Neutrophil (primary cell): ENCODE data around the gene SERPINE1.

Experiments
- H3K27ac ChIP-seq: fragments of 200-600 bp; sonication (generic); 2 replicates; pipeline ENCODE4 v1.5.1; 2016; ENCODE audit warnings: mild to moderate bottlenecking, moderate library complexity
- H3K27me3 ChIP-seq: fragments of 200-600 bp; sonication (generic); 2 replicates; pipeline ENCODE4 v1.6.0; 2016; ENCODE audit warnings: mild to moderate bottlenecking
- H3K36me3 ChIP-seq: fragments of 200-600 bp; sonication (generic); 2 replicates; pipeline ENCODE4 v1.5.1; 2017
- H3K4me1 ChIP-seq, 2 experiments: fragments of 200-600 bp in 1 of 2; sonication (generic) in 1 of 2; 1 replicate in 1 of 2; 2 replicates in 1 of 2; pipeline versions ENCODE4 v1.5.1 to v1.6.1; 2013 to 2016; ENCODE audit warnings: low read depth in 1 of 2, low read length in 1 of 2, mild to moderate bottlenecking in 1 of 2, moderate library complexity in 1 of 2; ENCODE audit not compliant: control insufficient read depth in 1 of 2, insufficient read depth in 1 of 2
- H3K4me3 ChIP-seq, 2 experiments: fragments of 200-600 bp in 1 of 2; sonication (generic) in 1 of 2; 1 replicate in 1 of 2; 2 replicates in 1 of 2; pipeline ENCODE4 v1.5.1; 2013 to 2016; ENCODE audit warnings: low read depth in 1 of 2, low read length in 1 of 2, mild to moderate bottlenecking in 1 of 2, moderate library complexity in 1 of 2
- H3K9me3 ChIP-seq: fragments of 200-600 bp; sonication (generic); 2 replicates; pipeline ENCODE4 v1.5.1; 2016
- CTCF ChIP-seq: fragments of 200-600 bp; sonication (generic); IDR thresholded peaks from 2 replicates; pipeline ENCODE4 v1.5.1; 2016; ENCODE audit warnings: antibody characterized with exemption

The SERPINE1 gene

DNA sequence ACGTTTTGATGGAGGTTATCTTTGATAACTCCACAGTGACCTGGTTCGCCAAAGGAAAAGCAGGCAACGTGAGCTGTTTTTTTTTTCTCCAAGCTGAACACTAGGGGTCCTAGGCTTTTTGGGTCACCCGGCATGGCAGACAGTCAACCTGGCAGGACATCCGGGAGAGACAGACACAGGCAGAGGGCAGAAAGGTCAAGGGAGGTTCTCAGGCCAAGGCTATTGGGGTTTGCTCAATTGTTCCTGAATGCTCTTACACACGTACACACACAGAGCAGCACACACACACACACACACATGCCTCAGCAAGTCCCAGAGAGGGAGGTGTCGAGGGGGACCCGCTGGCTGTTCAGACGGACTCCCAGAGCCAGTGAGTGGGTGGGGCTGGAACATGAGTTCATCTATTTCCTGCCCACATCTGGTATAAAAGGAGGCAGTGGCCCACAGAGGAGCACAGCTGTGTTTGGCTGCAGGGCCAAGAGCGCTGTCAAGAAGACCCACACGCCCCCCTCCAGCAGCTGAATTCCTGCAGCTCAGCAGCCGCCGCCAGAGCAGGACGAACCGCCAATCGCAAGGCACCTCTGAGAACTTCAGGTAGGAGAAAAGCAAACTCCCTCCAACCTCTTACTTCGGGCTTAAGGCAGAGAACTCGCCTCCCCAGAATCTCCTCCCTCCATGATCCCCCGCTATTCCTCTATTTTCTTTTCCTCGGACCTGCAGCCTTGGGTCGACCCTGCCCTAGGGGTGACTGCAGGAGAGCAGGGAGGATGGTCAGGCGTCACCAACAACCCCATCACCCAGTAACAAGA lies at the start of gene SERPINE1:
Gene SERPINE1, plus strand, starts transcription at position 454 of the 809 bp plus-strand sequence. CDS start 1,290 bp downstream, outside the sequence.
- H3K27me3 ChIP-seq: peaks cover 74% of the 10 kb centered on the region
- no peaks in the 10 kb centered on the region for H3K9me3 ChIP-seq
- H3K27ac ChIP-seq: no peak within 1 kb of the TSS
- no peak for TF ChIP-seq CTCF
- H3K4me3 ChIP-seq: no peak within 1 kb of the TSS
- no peaks in the 10 kb centered on the region for H3K36me3 ChIP-seq
- H3K4me1 ChIP-seq: no peaks in the 10 kb centered on the region

DNA sequence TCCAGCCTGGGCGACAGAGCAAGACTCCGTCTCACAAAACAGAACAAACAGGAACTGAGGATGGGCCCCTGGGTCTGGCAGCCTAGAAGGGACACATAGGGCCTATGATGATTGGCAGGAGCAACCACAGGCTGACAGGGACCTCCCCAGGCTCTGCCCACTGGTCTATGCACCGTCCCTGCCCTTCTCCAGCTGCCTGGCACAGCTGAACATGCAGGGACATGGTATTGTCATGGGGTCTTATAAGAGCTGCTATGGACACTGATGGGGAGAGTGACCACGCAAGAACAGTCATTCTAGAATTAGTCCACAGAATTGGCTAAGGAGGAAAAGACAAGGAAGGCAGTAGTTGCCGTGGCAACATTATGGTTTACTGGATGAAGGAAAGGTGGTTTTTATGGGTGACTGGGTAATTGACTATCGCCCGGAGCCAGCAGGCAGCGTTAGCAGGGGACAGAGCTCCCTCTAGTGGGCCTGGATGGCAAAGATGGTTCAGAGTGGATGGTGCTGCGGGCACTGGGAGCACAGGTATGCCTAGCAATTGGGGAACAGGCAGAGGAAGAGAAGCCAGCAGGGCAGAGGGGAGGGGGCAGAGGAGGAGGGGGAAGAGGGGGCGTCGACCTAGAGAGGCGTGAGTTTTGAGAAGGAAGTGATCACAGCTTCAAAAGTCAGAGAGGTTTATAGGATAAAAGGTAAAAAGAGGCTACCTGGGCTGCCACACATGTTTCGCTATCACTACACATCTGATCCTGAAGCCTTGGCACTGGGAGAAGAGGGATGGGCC lies 49.4 kb upstream of the SERPINE1 start:
- peaks cover 0 to 10% of the 10 kb centered on the region in 2 experiments for H3K4me1 ChIP-seq
- no peak overlapping the region for H3K27ac ChIP-seq

DNA sequence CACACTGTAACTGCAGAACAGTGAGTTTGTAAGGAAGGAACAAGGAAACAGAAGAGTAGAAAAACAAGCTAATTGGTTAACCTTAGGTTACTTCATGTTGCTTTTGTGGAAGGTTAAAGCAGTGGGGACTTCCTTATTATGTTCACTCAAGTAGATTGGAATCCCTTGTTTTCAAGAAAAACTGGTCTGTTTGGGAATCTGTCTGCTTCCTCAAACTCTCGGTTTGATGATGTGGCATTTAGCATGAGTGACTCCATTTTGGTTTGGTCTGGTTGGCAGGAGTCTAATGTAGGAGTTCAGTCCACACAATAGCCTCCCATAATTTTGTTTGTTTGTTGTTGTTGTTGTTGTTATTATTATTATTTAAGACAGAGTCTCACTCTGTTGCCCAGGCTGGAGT lies 45.5 kb upstream of the SERPINE1 start:
- peaks cover 17% of the 10 kb centered on the region for H3K27me3 ChIP-seq
- H3K4me1 ChIP-seq: peaks cover 13 to 25% of the 10 kb centered on the region in 2 experiments
- no peaks in the 10 kb centered on the region for H3K9me3 ChIP-seq
- no peak for TF ChIP-seq CTCF
- no peak overlapping the region for H3K4me3 ChIP-seq
- H3K27ac ChIP-seq: no peak overlapping the region
- no peaks in the 10 kb centered on the region for H3K36me3 ChIP-seq

More for the DNA sequence above, 49.4 kb upstream of the SERPINE1 start:
- TF ChIP-seq CTCF: peak; percentile 74
- H3K36me3 ChIP-seq: no peaks in the 10 kb centered on the region
- H3K4me3 ChIP-seq: no peak overlapping the region
- H3K9me3 ChIP-seq: no peaks in the 10 kb centered on the region
- H3K27me3 ChIP-seq: peaks cover 43% of the 10 kb centered on the region

GRCh38 chr7:101084865-101085161 lies 42.1 kb upstream of the SERPINE1 start:
- H3K36me3 ChIP-seq: peaks cover 32% of the 10 kb centered on the region
- peak overlapping the region; percentile 85 to 86 for H3K4me3 ChIP-seq
- peaks cover 19 to 25% of the 10 kb centered on the region in 2 experiments for H3K4me1 ChIP-seq
- no peaks in the 10 kb centered on the region for H3K9me3 ChIP-seq
- H3K27ac ChIP-seq: peak overlapping the region; percentile 93
- no peak for TF ChIP-seq CTCF
- H3K27me3 ChIP-seq: no peaks in the 10 kb centered on the region

DNA sequence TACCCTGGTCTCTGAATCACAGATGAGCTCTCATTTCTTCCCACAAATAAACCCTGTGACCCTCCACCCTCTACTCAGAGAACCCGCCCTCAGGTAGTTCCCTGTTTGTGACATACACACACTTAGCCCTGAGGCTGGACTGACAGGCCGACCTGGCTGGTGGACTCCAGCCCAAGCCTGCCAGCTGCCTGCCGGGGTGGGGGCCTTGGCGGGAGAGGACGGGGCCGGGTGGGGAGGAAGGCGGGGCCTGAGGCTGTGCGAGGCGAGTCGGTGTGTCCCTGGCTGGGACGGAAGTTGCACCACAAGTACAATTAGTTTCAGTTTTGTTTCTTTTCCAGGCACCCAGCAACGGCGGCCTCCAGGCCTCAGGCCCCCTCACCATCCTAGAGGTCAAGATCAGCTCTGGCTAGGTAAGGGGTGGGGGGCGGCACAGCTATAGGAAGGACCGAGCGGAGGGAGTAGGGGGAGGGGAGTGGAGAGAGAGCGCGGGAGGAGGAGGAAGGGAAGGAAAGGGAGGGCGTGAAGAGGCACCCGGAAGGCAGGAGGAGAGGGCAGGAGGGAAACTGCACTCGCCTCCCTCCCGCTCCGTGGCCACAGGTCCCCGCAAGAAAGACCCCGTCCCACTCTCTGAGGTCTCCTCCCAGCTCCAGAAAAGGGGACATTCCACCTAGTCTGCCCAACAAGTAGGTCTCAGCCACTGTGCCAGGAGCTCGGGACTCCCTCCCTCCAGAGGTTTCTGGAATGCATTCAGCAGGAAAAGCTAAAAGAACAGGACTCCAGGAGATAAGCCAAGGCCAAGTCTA lies 41.5 kb upstream of the SERPINE1 start, which contains the start of gene TRIM56:
Gene TRIM56, plus strand, starts transcription at position 320 of the 803 bp plus-strand sequence. CDS start 1,832 bp downstream, outside the sequence.
- peaks cover 19 to 25% of the 10 kb centered on the region in 2 experiments for H3K4me1 ChIP-seq

More for the DNA sequence above, 41.5 kb upstream of the SERPINE1 start, which contains the start of gene TRIM56:
- peak within 1 kb of the TSS; percentile 85 to 86 for H3K4me3 ChIP-seq
- peak within 1 kb of the TSS; percentile 93 for H3K27ac ChIP-seq
- no peaks in the 10 kb centered on the region for H3K27me3 ChIP-seq
- H3K36me3 ChIP-seq: peaks cover 37% of the 10 kb centered on the region
- H3K9me3 ChIP-seq: no peaks in the 10 kb centered on the region
- TF ChIP-seq CTCF: no peak
